Fibroblast of skin of abdomen (primary cell): ENCODE measurements around the gene HPS1. TPM values are rescaled to one million over a fixed set of nuclear protein-coding genes. Genes with fewer than 3 reads are reported as not detected.
A peak's percentile ranks its signal among the peaks of the same experiment; 100 is the strongest.

Experiments
- DNase-seq: peaks from one replicate; pipeline ENCODE4 v3.0.0-alpha.2; 2013
- polyA plus RNA-seq, 2 experiments: library from polyadenylated mRNA; unstranded; fragments of 120-200 nt; gene quantifications; one replicate each; pipeline ENCODE4 v1.2.1, GENCODE V29; 2013; ENCODE audit not compliant: insufficient read length in 2 of 2

HPS1 gene
- 53.3 TPM for polyA plus RNA-seq (2013, experiment 1 of 2; ENCODE audit: insufficient read length)
- polyA plus RNA-seq (2013, experiment 2 of 2; ENCODE audit: insufficient read length) = 56.6 TPM

GRCh38 chr10:98446661-98447221 lies at the start of gene HPS1:
Gene HPS1 (minus strand): TSS chr10:98446935. CDS start chr10:98443240, 3,695 bp downstream.
- DNase-seq = peak; percentile 78

DNA sequence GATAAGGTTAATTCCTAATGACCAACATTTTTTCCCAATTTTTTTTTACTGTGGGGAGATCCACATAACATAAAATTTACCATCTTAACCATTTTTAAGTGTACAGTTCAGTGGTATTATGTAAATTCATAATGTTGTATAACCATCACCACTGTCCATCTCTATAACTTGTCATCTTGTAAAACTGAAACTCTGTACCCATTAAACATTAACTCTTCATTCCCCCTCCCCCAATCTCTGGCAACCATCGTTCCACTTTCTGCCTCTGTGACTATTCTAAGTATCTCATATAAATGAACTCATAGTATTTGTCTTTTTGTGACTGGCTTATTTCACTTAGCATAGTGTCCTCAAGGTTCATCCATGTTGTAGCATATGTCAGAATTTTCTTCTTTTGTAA lies 46.0 kb upstream of the HPS1 start:
- DNase-seq = no peak

GRCh38 chr10:98489561-98490481 lies 43.1 kb upstream of the HPS1 start:
- no peak for DNase-seq

DNA sequence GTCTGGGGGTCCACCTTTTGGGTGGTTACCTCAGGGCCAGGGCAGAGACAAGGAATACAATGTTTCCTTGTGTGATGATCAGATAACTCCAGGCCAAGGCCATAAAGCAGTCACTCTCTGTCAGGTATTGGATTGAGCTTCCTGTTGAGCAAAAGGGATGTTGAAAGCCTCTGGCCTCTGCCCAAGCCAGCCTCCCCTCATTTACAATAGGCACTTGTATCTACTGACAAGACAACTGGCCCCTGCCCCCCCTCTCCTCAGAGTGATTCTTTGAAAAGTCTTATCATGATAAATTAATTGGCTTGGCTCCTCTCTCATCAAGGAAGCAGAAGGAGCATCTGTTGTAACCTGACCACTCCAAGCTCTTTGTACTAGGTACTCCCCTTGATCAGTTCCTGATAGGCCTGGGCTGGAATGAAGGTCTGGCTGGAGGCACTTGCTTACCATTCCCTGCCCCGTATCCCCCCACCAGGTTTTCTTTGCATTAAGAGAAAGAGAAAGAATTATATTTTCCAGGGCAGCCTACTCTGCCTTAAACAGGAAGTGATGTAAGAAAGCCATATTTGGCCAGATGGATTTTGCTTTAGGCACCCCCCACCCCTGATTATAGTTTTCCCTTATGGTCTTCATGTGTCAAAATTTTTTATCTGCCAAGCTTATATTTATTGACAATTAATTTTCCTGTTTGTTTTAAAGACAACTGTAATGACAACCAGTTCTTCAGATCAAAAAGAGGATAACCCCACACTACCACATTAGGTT lies 42.1 kb upstream of the HPS1 start:
- DNase-seq = no peak

DNA sequence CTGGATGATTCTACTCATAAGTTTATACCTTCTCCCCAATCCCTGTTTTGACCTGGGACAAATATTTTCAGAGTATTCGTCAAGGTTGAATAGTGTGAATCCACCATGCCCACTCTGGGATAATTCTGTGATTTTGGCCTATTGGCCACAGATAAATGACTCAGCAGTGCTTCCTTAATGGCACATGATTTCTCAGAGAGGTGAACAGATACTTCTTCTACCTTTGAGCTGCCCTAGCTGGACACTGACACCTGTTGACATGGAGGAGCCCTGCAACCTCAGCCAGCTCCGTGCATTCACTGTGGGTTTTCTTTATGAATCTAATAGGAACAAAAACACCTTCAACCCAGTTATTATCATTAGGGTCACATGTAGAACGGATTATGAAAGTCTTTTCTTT lies 40.9 kb upstream of the HPS1 start:
- DNase-seq = no peak

- peak; percentile 89 for DNase-seq
These were observed 39.7 kb upstream of the HPS1 start for GRCh38 chr10:98486421-98486820.

- peak; percentile 81 for DNase-seq
These were observed 39.2 kb upstream of the HPS1 start for GRCh38 chr10:98485959-98486358.

DNA sequence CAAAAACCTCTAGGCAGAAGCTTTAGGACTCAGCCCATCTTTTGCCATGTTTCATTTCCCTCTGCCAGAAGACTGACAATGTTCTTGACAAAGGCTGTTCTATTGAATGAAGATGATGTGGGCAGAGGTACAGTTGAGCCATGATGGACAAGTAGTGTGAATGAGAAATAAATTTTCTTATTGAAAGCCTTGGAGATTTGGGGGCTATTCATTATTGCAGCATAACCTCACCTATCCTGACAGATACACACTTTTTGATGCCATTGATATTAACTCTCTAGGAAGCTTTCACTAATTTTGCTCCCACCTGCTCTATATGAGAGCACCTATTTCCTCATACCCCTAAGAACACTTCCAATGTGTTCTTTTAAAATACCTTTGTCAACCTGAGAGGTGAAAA lies 36.9 kb upstream of the HPS1 start:
- DNase-seq = no peak

- no peak for DNase-seq
These were observed 35.4 kb upstream of the HPS1 start for GRCh38 chr10:98482096-98482495.

GRCh38 chr10:98481404-98481945 lies 34.7 kb upstream of the HPS1 start:
- no peak for DNase-seq

- peak; percentile 26 for DNase-seq
These were observed 31.9 kb upstream of the HPS1 start for GRCh38 chr10:98478430-98479222.

GRCh38 chr10:98477861-98478260 lies 31.1 kb upstream of the HPS1 start:
- no peak for DNase-seq

DNA sequence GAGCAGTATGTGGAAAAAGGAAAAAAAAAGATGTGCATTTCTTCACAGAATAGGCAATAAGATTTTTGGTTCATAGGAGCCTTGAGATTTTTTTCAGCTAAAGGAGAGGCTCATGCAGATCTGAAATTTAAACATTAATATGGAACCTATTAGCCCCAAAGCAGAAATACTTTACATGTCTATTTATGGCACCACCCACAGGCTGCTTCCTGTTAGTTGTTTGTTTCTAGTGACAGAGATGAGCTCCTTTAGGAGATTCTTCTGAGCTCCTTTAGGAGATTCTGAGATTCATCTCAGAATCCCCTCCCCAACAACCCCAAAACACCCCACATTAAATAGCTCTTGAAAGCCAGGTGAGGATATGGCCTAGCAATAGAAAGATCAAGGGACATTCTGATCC lies 27.9 kb upstream of the HPS1 start:
- DNase-seq = no peak

GRCh38 chr10:98472196-98472595 lies 25.5 kb upstream of the HPS1 start:
- DNase-seq = no peak

- no peak for DNase-seq
These were observed 24.1 kb upstream of the HPS1 start for GRCh38 chr10:98470850-98471249.

- no peak for DNase-seq
These were observed 22.5 kb upstream of the HPS1 start for GRCh38 chr10:98469001-98469931.

DNA sequence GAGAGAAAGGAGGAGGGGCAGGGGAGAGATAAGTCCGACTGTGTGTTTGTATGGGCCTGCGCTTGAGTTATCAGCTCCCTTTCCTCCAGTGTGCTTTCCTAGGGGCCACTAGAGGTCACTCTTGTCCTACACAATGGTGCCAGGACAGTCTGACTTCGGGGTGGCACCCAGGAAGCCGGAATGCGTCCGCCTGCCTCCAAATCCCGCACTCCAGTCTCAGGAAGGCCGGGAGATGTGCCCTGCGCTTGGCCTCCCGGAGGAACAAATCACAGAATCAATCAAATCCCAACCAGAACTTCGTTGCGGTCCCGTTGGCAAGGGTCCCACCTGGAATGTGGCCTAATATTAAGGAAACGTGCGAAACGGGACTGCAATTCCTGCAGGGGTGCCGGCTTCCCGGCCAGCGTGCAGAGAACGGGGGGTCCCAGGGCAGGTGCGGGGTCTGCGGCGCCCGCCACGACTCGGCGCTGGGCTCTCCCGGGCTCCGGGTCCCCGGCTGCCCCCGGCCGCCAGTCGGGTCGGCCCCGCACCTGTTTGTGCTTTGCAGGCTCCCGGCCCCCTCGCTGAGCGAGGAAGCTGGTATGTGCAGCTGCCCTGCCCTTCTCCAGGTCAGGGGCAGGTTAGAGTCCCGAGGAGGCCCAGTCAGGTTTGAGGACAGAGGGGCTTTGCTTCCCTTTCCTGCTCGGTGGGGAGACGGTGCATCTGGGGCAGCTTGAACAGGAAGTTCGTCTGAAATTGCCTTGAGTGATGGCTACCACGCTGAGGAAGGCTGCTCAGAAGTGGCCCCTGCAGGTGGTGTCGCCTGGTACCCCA lies 21.0 kb upstream of the HPS1 start:
- peak; percentile 88 for DNase-seq

- DNase-seq = no peak
These were observed 20.2 kb upstream of the HPS1 start for GRCh38 chr10:98466861-98467505.

DNA sequence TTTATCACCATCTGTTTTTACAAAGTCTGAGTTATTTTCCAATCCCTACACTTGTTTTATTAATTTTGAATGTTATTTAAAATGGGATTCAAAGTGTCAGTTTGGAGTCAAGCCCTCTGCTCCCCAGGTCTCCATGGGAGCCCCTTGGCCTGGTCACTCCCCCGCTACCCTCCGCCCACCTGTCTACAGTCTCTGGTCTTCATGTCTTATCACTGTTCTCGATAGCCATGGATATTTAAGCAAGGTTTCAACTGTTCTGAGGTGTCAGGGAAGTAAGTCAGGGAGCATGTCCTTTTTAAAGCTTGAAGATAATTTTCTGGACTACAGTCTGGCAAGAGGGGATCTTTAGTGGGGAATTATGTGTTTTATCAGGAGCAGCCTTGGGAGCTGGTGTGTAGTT lies 19.1 kb upstream of the HPS1 start:
- no peak for DNase-seq
